Measurements from ENCODE around the gene DNAJB9.

- TF ChIP-seq EGR1 (IDR thresholded peaks at IDR 0.05) (no peak), TCF12 (IDR thresholded peaks at IDR 0.05; ENCODE audit: low read depth) (no peak), YY1 (IDR thresholded peaks at IDR 0.05; ENCODE audit: low read depth) (no peak), CEBPB (IDR thresholded peaks at IDR 0.05) (no peak)
Measured at GRCh38 chr7:108592646-108593201, 23.1 kb downstream of the DNAJB9 start.
